GM23338 (cell line): ENCODE data around the gene GALNT13. TPM values are rescaled to one million over a fixed set of nuclear protein-coding genes. Genes with fewer than 3 reads are reported as not detected.

ENCODE experiments used
- ATAC-seq: fragments of 200-7000 bp; cut with Tn5 transposase; 3 replicates; pipeline ENCODE4 v1.9.1; 2020
- DNase-seq: peaks from one replicate; pipeline ENCODE4 v3.0.0-alpha.2; 2015; ENCODE audit warnings: low spot score
- H2AFZ ChIP-seq: fragments of 200-600 bp; sonication (generic); 2 replicates; pipeline ENCODE4 v1.8.0; 2016; ENCODE audit warnings: antibody characterized with exemption, mild to moderate bottlenecking, moderate library complexity
- H3F3A ChIP-seq: fragments of 200-600 bp; sonication (generic); replicated peaks from 2 replicates; pipeline ENCODE4 v1.8.0; 2017; ENCODE audit warnings: antibody characterized with exemption, mixed run types, low read depth
- H3K27ac ChIP-seq: fragments of 200-600 bp; sonication (generic); 2 replicates; pipeline ENCODE4 v1.6.1; 2016; ENCODE audit warnings: low read depth
- H3K27me3 ChIP-seq: fragments of 200-600 bp; sonication (generic); 2 replicates; pipeline ENCODE4 v1.8.0; 2016; ENCODE audit warnings: mild to moderate bottlenecking, mixed run types, moderate library complexity; ENCODE audit not compliant: insufficient read depth
- H3K36me3 ChIP-seq: fragments of 200-600 bp; sonication (generic); 2 replicates; pipeline ENCODE4 v1.8.0; 2016; ENCODE audit warnings: mild to moderate bottlenecking; ENCODE audit not compliant: insufficient read depth
- H3K4me1 ChIP-seq: fragments of 200-600 bp; sonication (generic); 2 replicates; pipeline ENCODE4 v1.8.0; 2016; ENCODE audit warnings: mild to moderate bottlenecking, moderate library complexity; ENCODE audit not compliant: insufficient read depth
- H3K4me2 ChIP-seq: fragments of 200-600 bp; sonication (generic); 2 replicates; pipeline ENCODE4 v1.7.1; 2017; ENCODE audit warnings: mixed run types
- H3K4me3 ChIP-seq: fragments of 200-600 bp; sonication (generic); 2 replicates; pipeline ENCODE4 v1.6.1; 2016; ENCODE audit warnings: mixed run types
- H3K79me2 ChIP-seq: fragments of 200-600 bp; sonication (generic); replicated peaks from 2 replicates; pipeline ENCODE4 v1.8.0; 2017; ENCODE audit warnings: mild to moderate bottlenecking; ENCODE audit not compliant: insufficient read depth
- H3K9me2 ChIP-seq: fragments of 200-600 bp; sonication (generic); 2 replicates; pipeline ENCODE4 v1.8.0; 2017; ENCODE audit not compliant: insufficient read depth
- H4K20me1 ChIP-seq: fragments of 200-600 bp; sonication (generic); replicated peaks from 2 replicates; pipeline ENCODE4 v1.8.0; 2017; ENCODE audit warnings: mild to moderate bottlenecking; ENCODE audit not compliant: insufficient read depth
- H3K27ac Mint-ChIP-seq: 2 replicates; pipeline ENCODE4 v1.8.0; 2020; ENCODE audit warnings: inconsistent platforms, mild to moderate bottlenecking, moderate library complexity, mixed read lengths
- H3K27me3 Mint-ChIP-seq: 3 replicates; pipeline ENCODE4 v1.8.0; 2022; ENCODE audit warnings: low read depth, mild to moderate bottlenecking, moderate library complexity, mixed read lengths, inconsistent platforms; ENCODE audit not compliant: insufficient read depth, poor library complexity
- H3K36me3 Mint-ChIP-seq: 3 replicates; pipeline ENCODE4 v1.8.0; 2021; ENCODE audit warnings: low read depth, mild to moderate bottlenecking, inconsistent platforms, moderate library complexity, mixed read lengths
- H3K4me1 Mint-ChIP-seq: 3 replicates; pipeline ENCODE4 v1.8.0; 2020; ENCODE audit warnings: mild to moderate bottlenecking, inconsistent platforms, mixed read lengths
- H3K4me3 Mint-ChIP-seq: 3 replicates; pipeline ENCODE4 v1.8.0; 2021; ENCODE audit warnings: moderate library complexity, mild to moderate bottlenecking, inconsistent platforms, mixed read lengths
- H3K9me3 Mint-ChIP-seq: 3 replicates; pipeline ENCODE4 v1.8.0; 2020; ENCODE audit warnings: moderate library complexity, mild to moderate bottlenecking, inconsistent platforms, mixed read lengths
- CREB1 ChIP-seq: fragments of 250-450 bp; sonication (Bioruptor Pico); IDR thresholded peaks from 2 replicates; pipeline ENCODE4 v1.5.0; 2020; ENCODE audit warnings: low read depth, mild to moderate bottlenecking, moderate library complexity
- ETS1 ChIP-seq: IDR thresholded peaks from 2 replicates; pipeline ENCODE4 v1.6.1; 2016; ENCODE audit warnings: antibody characterized with exemption
- EZH2 ChIP-seq: fragments of 200-600 bp; sonication (generic); IDR thresholded peaks from one replicate; pipeline ENCODE4 v1.8.0; 2017; ENCODE audit warnings: antibody characterized with exemption, mild to moderate bottlenecking, low read depth; ENCODE audit not compliant: unreplicated experiment
- EZH2phosphoT487 ChIP-seq: fragments of 200-600 bp; sonication (generic); IDR thresholded peaks from one replicate; pipeline ENCODE4 v1.8.1; 2018; ENCODE audit warnings: antibody characterized with exemption; ENCODE audit not compliant: unreplicated experiment
- JUNB ChIP-seq: IDR thresholded peaks from one replicate; pipeline ENCODE4 v1.6.1; 2016; ENCODE audit warnings: antibody characterized with exemption; ENCODE audit not compliant: unreplicated experiment
- NANOG ChIP-seq: IDR thresholded peaks from 2 replicates; pipeline ENCODE4 v1.6.1; 2016; ENCODE audit warnings: antibody characterized with exemption, borderline replicate concordance
- REST ChIP-seq: IDR thresholded peaks from one replicate; pipeline ENCODE4 v1.6.1; 2018; ENCODE audit warnings: antibody characterized with exemption; ENCODE audit not compliant: unreplicated experiment
- ZNF114 ChIP-seq: fragments of 250-450 bp; sonication (Bioruptor Pico); IDR thresholded peaks from 2 replicates; pipeline ENCODE4 v1.5.0; 2020; ENCODE audit warnings: mild to moderate bottlenecking, moderate library complexity
- polyA plus RNA-seq: library from polyadenylated mRNA; unstranded; fragments of >200 nt; fragmentation: Nextera tagmentation; extraction: Ambion mirVana; gene quantifications from 2 replicates; pipeline ENCODE4 v1.2.1, GENCODE V29; 2016
- total RNA-seq: library from RNA; depleted of rRNA; stranded (reverse); fragments of >200 nt; shearing (Covaris generic); gene quantifications from 2 replicates; pipeline ENCODE4 v1.2.3, GENCODE V29; 2014
- TF ChIP-seq, protein P1 (sequence below), 2 experiments: fragments of 200-600 bp in 1 of 2; sonication (generic) in 1 of 2; conservative IDR thresholded peaks; 2 replicates each; pipeline versions ENCODE4 v1.5.1 to v1.6.1; 2016 to 2017; ENCODE audit warnings: antibody characterized with exemption in 2 of 2, low read depth in 2 of 2, mild to moderate bottlenecking in 2 of 2, moderate library complexity in 1 of 2

GALNT13 gene
- total and polyA plus RNA-seq, 2 experiments from 2014 or later: 3.5 to 5.2 TPM

- TF ChIP-seq ETS1 (no peak), NANOG (no peak), JUNB (no peak), EZH2phosphoT487 (no peak), REST (no peak), ZNF114 (CRISPR knock-in tag) (no peak)
- TF ChIP-seq, protein P1, sequence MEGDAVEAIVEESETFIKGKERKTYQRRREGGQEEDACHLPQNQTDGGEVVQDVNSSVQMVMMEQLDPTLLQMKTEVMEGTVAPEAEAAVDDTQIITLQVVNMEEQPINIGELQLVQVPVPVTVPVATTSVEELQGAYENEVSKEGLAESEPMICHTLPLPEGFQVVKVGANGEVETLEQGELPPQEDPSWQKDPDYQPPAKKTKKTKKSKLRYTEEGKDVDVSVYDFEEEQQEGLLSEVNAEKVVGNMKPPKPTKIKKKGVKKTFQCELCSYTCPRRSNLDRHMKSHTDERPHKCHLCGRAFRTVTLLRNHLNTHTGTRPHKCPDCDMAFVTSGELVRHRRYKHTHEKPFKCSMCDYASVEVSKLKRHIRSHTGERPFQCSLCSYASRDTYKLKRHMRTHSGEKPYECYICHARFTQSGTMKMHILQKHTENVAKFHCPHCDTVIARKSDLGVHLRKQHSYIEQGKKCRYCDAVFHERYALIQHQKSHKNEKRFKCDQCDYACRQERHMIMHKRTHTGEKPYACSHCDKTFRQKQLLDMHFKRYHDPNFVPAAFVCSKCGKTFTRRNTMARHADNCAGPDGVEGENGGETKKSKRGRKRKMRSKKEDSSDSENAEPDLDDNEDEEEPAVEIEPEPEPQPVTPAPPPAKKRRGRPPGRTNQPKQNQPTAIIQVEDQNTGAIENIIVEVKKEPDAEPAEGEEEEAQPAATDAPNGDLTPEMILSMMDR (conservative IDR thresholded peaks at IDR 0.05; ENCODE audit: low read depth in 2 of 2): no peak
These were observed 119.0 kb downstream of the GALNT13 start (continued) for GRCh38 chr2:153990771-153991170.

DNA sequence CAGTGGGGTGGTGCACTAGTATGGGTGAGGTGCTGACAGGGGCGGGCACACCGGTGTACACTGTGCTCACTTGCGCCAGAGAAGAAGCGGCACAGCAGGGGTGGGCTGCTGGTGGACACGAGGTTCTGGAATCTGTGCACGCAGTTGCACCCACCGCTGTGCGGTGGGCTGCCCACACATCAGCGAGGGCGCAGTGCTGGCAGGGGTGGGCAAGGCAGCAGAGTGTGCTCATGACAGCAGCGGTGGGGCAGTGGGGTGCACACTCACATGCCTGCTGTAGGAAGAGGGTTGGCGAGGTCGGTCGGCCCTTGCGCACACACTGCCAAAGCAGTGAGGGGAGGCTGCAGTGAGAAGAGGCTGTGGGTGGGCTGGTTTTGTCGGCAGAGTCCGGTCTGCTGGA lies 141.8 kb downstream of the GALNT13 start:
- TF ChIP-seq EZH2 (no peak), CREB1 (CRISPR knock-in tag) (no peak)
- peaks cover 4% of the 10 kb centered on the region; the same call in 1 of the 2 replicates for H3K79me2 ChIP-seq
- no peak for ATAC-seq
- no peak overlapping the region for H2AFZ ChIP-seq
- Mint-ChIP-seq H3K27ac (no peak overlapping the region; the same call in 1 of the 2 replicates), H3K4me3 (no peak overlapping the region), H3K36me3 (no peaks in the 10 kb centered on the region; the same call in 1 of the 3 replicates), H3K9me3 (no peaks in the 10 kb centered on the region), H3K27me3 (peaks cover 2% of the 10 kb centered on the region), H3K4me1 (no peaks in the 10 kb centered on the region)
- H3K4me2 ChIP-seq: no peak overlapping the region
- H3K27ac ChIP-seq: no peak overlapping the region
- DNase-seq: no peak
- H3K9me2 ChIP-seq: peaks cover 3% of the 10 kb centered on the region; the same call in 1 of the 2 replicates
- no peaks in the 10 kb centered on the region for H3K27me3 ChIP-seq
- no peak overlapping the region for H3K4me3 ChIP-seq
- H4K20me1 ChIP-seq: no peaks in the 10 kb centered on the region
- no peaks in the 10 kb centered on the region for H3F3A ChIP-seq
- no peaks in the 10 kb centered on the region for H3K36me3 ChIP-seq
- no peaks in the 10 kb centered on the region for H3K4me1 ChIP-seq
